CD4-positive, alpha-beta T cell treated with Interleukin-17A for 1 hour (primary cell): Measurements from ENCODE around the gene TBC1D16.
"Not testable (repeated sequence)": the region's sequence is repeated elsewhere in the genome, so short reads cannot be mapped to it uniquely, and the experiment has no call there.

Experiments
- DNase-seq: peaks from one replicate; pipeline ENCODE4 v3.0.0-alpha.2; 2020

TBC1D16 gene

GRCh38 chr17:79907850-79908249 is 127.8 kb downstream of the TBC1D16 start:
- DNase-seq: no peak

GRCh38 chr17:79907217-79907715 is 128.4 kb downstream of the TBC1D16 start:
- DNase-seq: no peak

- no peak for DNase-seq
These were observed 129.8 kb downstream of the TBC1D16 start for GRCh38 chr17:79905832-79906231.

- DNase-seq: no peak
These were observed 130.8 kb downstream of the TBC1D16 start for GRCh38 chr17:79904865-79905264.

GRCh38 chr17:79902146-79902791 is 133.4 kb downstream of the TBC1D16 start:
- DNase-seq: no peak

- DNase-seq: no peak
These were observed 134.5 kb downstream of the TBC1D16 start for GRCh38 chr17:79901131-79901530.

GRCh38 chr17:79899584-79899983 is 136.1 kb downstream of the TBC1D16 start:
- DNase-seq: no peak

- no peak for DNase-seq
These were observed 138.2 kb downstream of the TBC1D16 start for GRCh38 chr17:79897243-79898063.

- DNase-seq: not testable (repeated sequence)
These were observed 142.2 kb downstream of the TBC1D16 start for GRCh38 chr17:79893457-79893856.

- no peak for DNase-seq
These were observed 143.0 kb downstream of the TBC1D16 start for GRCh38 chr17:79892457-79893241.

GRCh38 chr17:79891113-79891730 is 144.4 kb downstream of the TBC1D16 start:
- no peak for DNase-seq

- DNase-seq: no peak
These were observed 145.0 kb downstream of the TBC1D16 start for GRCh38 chr17:79890706-79891105.

GRCh38 chr17:79888811-79889634 is 146.6 kb downstream of the TBC1D16 start:
- no peak for DNase-seq

- DNase-seq: no peak
These were observed 147.6 kb downstream of the TBC1D16 start for GRCh38 chr17:79888009-79888540.

- no peak for DNase-seq
These were observed 148.2 kb downstream of the TBC1D16 start for GRCh38 chr17:79887451-79887991.

GRCh38 chr17:79883202-79883601 is 152.5 kb downstream of the TBC1D16 start:
- no peak for DNase-seq
